Naive B cell (primary cell): ENCODE results near the gene DNM1. TPM values are rescaled to one million over a fixed set of nuclear protein-coding genes. Genes with fewer than 3 reads are reported as not detected.
A peak's percentile ranks its signal among the peaks of the same experiment; 100 is the strongest.

Experiments
- ATAC-seq, 2 donors: fragments of 150-1000 bp; cut with Tn5 transposase; 2 replicates each; pipeline ENCODE4 v1.10.0; 2021; ENCODE audit warnings: low read depth in 2 of 2, mild to moderate bottlenecking in 2 of 2, moderate library complexity in 2 of 2
- DNase-seq: peaks from one replicate; pipeline ENCODE4 v3.0.0; 2022
- H3K27ac Mint-ChIP-seq, 6 donors: one replicate each; pipeline ENCODE4 v1.8.0; 2020 to 2022; ENCODE audit warnings: mild to moderate bottlenecking in 6 of 6, mixed read lengths in 6 of 6, moderate library complexity in 5 of 6, inconsistent platforms in 2 of 6
- H3K27me3 Mint-ChIP-seq, 3 donors: one replicate each; pipeline ENCODE4 v1.8.0; 2021 to 2022; ENCODE audit warnings: mixed read lengths in 3 of 3, mild to moderate bottlenecking in 1 of 3
- H3K36me3 Mint-ChIP-seq, 2 donors: one replicate each; pipeline ENCODE4 v1.8.0; 2020 to 2022; ENCODE audit warnings: mixed read lengths in 2 of 2, inconsistent platforms in 1 of 2, mild to moderate bottlenecking in 1 of 2
- H3K4me1 Mint-ChIP-seq, 3 donors: one replicate each; pipeline ENCODE4 v1.8.0; 2020 to 2022; ENCODE audit warnings: mixed read lengths in 3 of 3, inconsistent platforms in 1 of 3, mild to moderate bottlenecking in 1 of 3, moderate library complexity in 1 of 3
- H3K4me3 Mint-ChIP-seq, 8 donors: one replicate each; pipeline ENCODE4 v1.8.0; 2020 to 2022; ENCODE audit warnings: mild to moderate bottlenecking in 8 of 8, mixed read lengths in 8 of 8, moderate library complexity in 8 of 8, inconsistent platforms in 2 of 8
- H3K9me3 Mint-ChIP-seq, 7 donors: one replicate each; pipeline ENCODE4 v1.8.0; 2020 to 2022; ENCODE audit warnings: mixed read lengths in 7 of 7, mild to moderate bottlenecking in 5 of 7, inconsistent platforms in 2 of 7, moderate library complexity in 1 of 7
- polyA plus RNA-seq, 6 donors: library from polyadenylated mRNA; unstranded; fragments of 300-500 nt; fragmentation: Illumina TruSeq; gene quantifications; one replicate each; pipeline ENCODE4 v1.2.3, GENCODE V29; 2021; ENCODE audit warnings: low read depth in 6 of 6

DNM1 gene
- polyA plus RNA-seq, 6 donors from 2014 or later, result 0.15 to 0.49 (median 0.20) TPM; not detected in 2

- no peak overlapping the region for H3K4me3 Mint-ChIP-seq
- H3K27ac Mint-ChIP-seq, result no peak overlapping the region
- ATAC-seq, result no peak
- H3K9me3 Mint-ChIP-seq, result no peaks in the 10 kb centered on the region
- no peak for DNase-seq
- H3K4me1 Mint-ChIP-seq, result peaks cover 0 to 4% (median 3%) of the 10 kb centered on the region in 3 donors
- H3K36me3 Mint-ChIP-seq, result peaks cover 14 to 40% of the 10 kb centered on the region in 2 donors
- peaks cover 0 to 14% (median 4%) of the 10 kb centered on the region in 3 donors for H3K27me3 Mint-ChIP-seq
Measured at GRCh38 chr9:128257086-128257825, 54.1 kb downstream of the DNM1 start.

- peaks cover 0 to 3% (median 0%) of the 10 kb centered on the region in 3 donors for H3K4me1 Mint-ChIP-seq
- peaks cover 20 to 46% of the 10 kb centered on the region in 2 donors for H3K36me3 Mint-ChIP-seq
- ATAC-seq (no peak), DNase-seq (no peak)
- H3K27ac Mint-ChIP-seq, result no peak overlapping the region
- H3K27me3 Mint-ChIP-seq, result peaks cover 0 to 11% (median 0%) of the 10 kb centered on the region in 3 donors
- no peak overlapping the region for H3K4me3 Mint-ChIP-seq
- H3K9me3 Mint-ChIP-seq, result no peaks in the 10 kb centered on the region
Measured at GRCh38 chr9:128257907-128258306, 54.7 kb downstream of the DNM1 start.

GRCh38 chr9:128258326-128258725 is 55.1 kb downstream of the DNM1 start:
- no peak for ATAC-seq
- Mint-ChIP-seq H3K4me3 (no peak overlapping the region), H3K4me1 (peaks cover 0 to 3% (median 0%) of the 10 kb centered on the region in 3 donors), H3K27ac (no peak overlapping the region), H3K27me3 (peaks cover 0 to 11% (median 0%) of the 10 kb centered on the region in 3 donors), H3K9me3 (no peaks in the 10 kb centered on the region), H3K36me3 (peaks cover 20 to 49% of the 10 kb centered on the region in 2 donors)
- no peak for DNase-seq

GRCh38 chr9:128259156-128259555 is 56.0 kb downstream of the DNM1 start:
- H3K4me3 Mint-ChIP-seq, result no peak overlapping the region
- ATAC-seq, result no peak
- H3K27me3 Mint-ChIP-seq, result peaks cover 0 to 11% (median 0%) of the 10 kb centered on the region in 3 donors
- no peak for DNase-seq
- H3K36me3 Mint-ChIP-seq, result peaks cover 20 to 49% of the 10 kb centered on the region in 2 donors
- H3K4me1 Mint-ChIP-seq, result peaks cover 0 to 3% (median 0%) of the 10 kb centered on the region in 3 donors
- no peak overlapping the region for H3K27ac Mint-ChIP-seq
- no peaks in the 10 kb centered on the region for H3K9me3 Mint-ChIP-seq

GRCh38 chr9:128260340-128260739 is 57.2 kb downstream of the DNM1 start:
- no peak overlapping the region for H3K4me3 Mint-ChIP-seq
- no peak overlapping the region for H3K27ac Mint-ChIP-seq
- no peak for ATAC-seq
- peaks cover 20 to 49% of the 10 kb centered on the region in 2 donors for H3K36me3 Mint-ChIP-seq
- peaks cover 0 to under 1% (median 0%) of the 10 kb centered on the region in 3 donors for H3K27me3 Mint-ChIP-seq
- H3K9me3 Mint-ChIP-seq, result no peaks in the 10 kb centered on the region
- peaks cover 0 to 3% (median 0%) of the 10 kb centered on the region in 3 donors for H3K4me1 Mint-ChIP-seq
- no peak for DNase-seq

GRCh38 chr9:128262687-128263086 is 59.5 kb downstream of the DNM1 start:
- Mint-ChIP-seq H3K27ac (peak overlapping the region in 1 of 6 donors; percentile 32), H3K4me1 (no peaks in the 10 kb centered on the region), H3K36me3 (peaks cover 17 to 48% of the 10 kb centered on the region in 2 donors), H3K4me3 (no peak overlapping the region), H3K9me3 (no peaks in the 10 kb centered on the region), H3K27me3 (no peaks in the 10 kb centered on the region)
- ATAC-seq, result no peak
- DNase-seq, result no peak

- Mint-ChIP-seq H3K9me3 (no peaks in the 10 kb centered on the region), H3K4me1 (peaks cover 0 to 4% (median 0%) of the 10 kb centered on the region in 3 donors), H3K4me3 (no peak overlapping the region), H3K36me3 (peaks cover 16 to 32% of the 10 kb centered on the region in 2 donors), H3K27ac (no peak overlapping the region), H3K27me3 (no peaks in the 10 kb centered on the region)
- no peak for DNase-seq
- no peak for ATAC-seq
Measured at GRCh38 chr9:128265348-128265847, 62.2 kb downstream of the DNM1 start.

- H3K36me3 Mint-ChIP-seq, result peaks cover 7 to 19% of the 10 kb centered on the region in 2 donors
- no peaks in the 10 kb centered on the region for H3K27me3 Mint-ChIP-seq
- peak overlapping the region in 1 of 8 donors; percentile 22 for H3K4me3 Mint-ChIP-seq
- H3K4me1 Mint-ChIP-seq, result peaks cover 0 to 4% (median 0%) of the 10 kb centered on the region in 3 donors
- ATAC-seq (no peak), DNase-seq (no peak)
- no peaks in the 10 kb centered on the region for H3K9me3 Mint-ChIP-seq
- H3K27ac Mint-ChIP-seq, result peak overlapping the region in 2 of 6 donors; percentile 13 to 71
Measured at GRCh38 chr9:128266868-128267590, 63.9 kb downstream of the DNM1 start.

GRCh38 chr9:128271112-128271511 is 67.9 kb downstream of the DNM1 start:
- H3K36me3 Mint-ChIP-seq, result peaks cover 0 to 8% of the 10 kb centered on the region in 2 donors
- H3K27me3 Mint-ChIP-seq, result no peaks in the 10 kb centered on the region

GRCh38 chr9:128271512-128271911 is 68.3 kb downstream of the DNM1 start:
- peak overlapping the region in 1 of 8 donors; percentile 42 for H3K4me3 Mint-ChIP-seq
- H3K27me3 Mint-ChIP-seq, result no peaks in the 10 kb centered on the region
- no peak for DNase-seq
- peaks cover 0 to 8% of the 10 kb centered on the region in 2 donors for H3K36me3 Mint-ChIP-seq
- ATAC-seq, result no peak
- H3K9me3 Mint-ChIP-seq, result no peaks in the 10 kb centered on the region
- H3K27ac Mint-ChIP-seq, result peak overlapping the region in 2 of 6 donors; percentile 57 to 78
- H3K4me1 Mint-ChIP-seq, result peaks cover 16 to 23% (median 21%) of the 10 kb centered on the region in 3 donors

More at GRCh38 chr9:128271112-128271511, 67.9 kb downstream of the DNM1 start:
- peak overlapping the region in 2 of 6 donors; percentile 57 to 62 for H3K27ac Mint-ChIP-seq
- peak overlapping the region in 1 of 8 donors; percentile 18 for H3K4me3 Mint-ChIP-seq
- ATAC-seq (no peak), DNase-seq (no peak)
- no peaks in the 10 kb centered on the region for H3K9me3 Mint-ChIP-seq
- peaks cover 12 to 19% (median 17%) of the 10 kb centered on the region in 3 donors for H3K4me1 Mint-ChIP-seq

- DNase-seq (no peak), ATAC-seq (no peak)
- Mint-ChIP-seq H3K27ac (peak overlapping the region in 3 of 6 donors; percentile 84 to 99 (median 97)), H3K27me3 (no peaks in the 10 kb centered on the region), H3K36me3 (no peaks in the 10 kb centered on the region), H3K4me3 (peak overlapping the region in 6 of 8 donors; percentile 63 to 98 (median 97)), H3K4me1 (peaks cover 19 to 35% (median 33%) of the 10 kb centered on the region in 3 donors), H3K9me3 (no peaks in the 10 kb centered on the region)
Measured at GRCh38 chr9:128274245-128274644, 71.1 kb downstream of the DNM1 start.

- Mint-ChIP-seq H3K4me3 (peak within 1 kb of the TSS; percentile 86 to 98 (median 97)), H3K9me3 (no peaks in the 10 kb centered on the region), H3K27ac (peak within 1 kb of the TSS; percentile 97 to 99 (median 98)), H3K4me1 (peaks cover 19 to 38% (median 36%) of the 10 kb centered on the region in 3 donors), H3K27me3 (no peaks in the 10 kb centered on the region), H3K36me3 (no peaks in the 10 kb centered on the region)
- ATAC-seq (peak; percentile 62 to 65), DNase-seq (no peak)
Measured at GRCh38 chr9:128275198-128276007, 72.2 kb downstream of the DNM1 start, which contains the start of gene GOLGA2. Gene GOLGA2, minus strand, starts transcription at chr9:128276007. Its CDS starts 31 bp downstream, at chr9:128275976.
